CD14-positive monocyte (primary cell): Measurements from ENCODE around the gene PCBP3. TPM values are rescaled to one million over a fixed set of nuclear protein-coding genes. Genes with fewer than 3 reads are reported as not detected.

Experiments used
- DNase-seq, 3 donors: peaks; one replicate each; pipeline ENCODE4 v3.0.0-alpha.2; 2011 to 2022
- H2AFZ ChIP-seq: 2 replicates; pipeline ENCODE4 v1.6.0; 2012; ENCODE audit warnings: mild to moderate bottlenecking, low read depth, low read length, inconsistent platforms; ENCODE audit not compliant: insufficient read depth, poor library complexity, severe bottlenecking
- H3K27ac ChIP-seq, 2 donors: 1 replicate in 1 of 2; 2 replicates in 1 of 2; pipeline ENCODE4 v1.5.1; 2012 to 2013; ENCODE audit warnings: low read length in 2 of 2, control low read depth in 1 of 2, inconsistent platforms in 1 of 2, low read depth in 1 of 2, mild to moderate bottlenecking in 1 of 2
- H3K27me3 ChIP-seq, 2 donors: one replicate each; pipeline versions ENCODE4 v1.6.0 to v1.6.1; 2011 to 2013; ENCODE audit warnings: low read length in 2 of 2; ENCODE audit not compliant: control insufficient read depth in 2 of 2, insufficient read depth in 2 of 2
- H3K36me3 ChIP-seq, 2 donors: replicated peaks in 1 of 2; 1 replicate in 1 of 2; 2 replicates in 1 of 2; pipeline versions ENCODE4 v1.5.1 to v1.6.1; 2012 to 2013; ENCODE audit warnings: low read length in 2 of 2, control low read depth in 1 of 2, inconsistent platforms in 1 of 2, mild to moderate bottlenecking in 1 of 2; ENCODE audit not compliant: insufficient read depth in 2 of 2, control insufficient read depth in 1 of 2
- H3K4me1 ChIP-seq, 2 donors: 1 replicate in 1 of 2; 2 replicates in 1 of 2; pipeline versions ENCODE4 v1.5.1 to v1.6.1; 2012 to 2013; ENCODE audit warnings: low read length in 2 of 2, control low read depth in 1 of 2, inconsistent platforms in 1 of 2, mild to moderate bottlenecking in 1 of 2, moderate library complexity in 1 of 2; ENCODE audit not compliant: insufficient read depth in 2 of 2, control insufficient read depth in 1 of 2
- H3K4me2 ChIP-seq: replicated peaks from 2 replicates; pipeline ENCODE3; 2012; ENCODE audit warnings: low read length, moderate library complexity, mild to moderate bottlenecking; ENCODE audit not compliant: poor library complexity, severe bottlenecking; ENCODE audit errors: extremely low read depth
- H3K4me3 ChIP-seq, 3 experiments: fragments of 200-600 bp in 1 of 3; sonication (generic) in 1 of 3; replicated peaks in 1 of 3; 1 replicate in 2 of 3; 2 replicates in 1 of 3; pipeline ENCODE4 v1.5.1; 2011 to 2013; ENCODE audit warnings: low read length in 3 of 3, mild to moderate bottlenecking in 3 of 3, control low read depth in 2 of 3, low read depth in 2 of 3, inconsistent platforms in 1 of 3, moderate library complexity in 1 of 3
- H3K79me2 ChIP-seq: 2 replicates; pipeline ENCODE4 v1.6.0; 2012; ENCODE audit warnings: mild to moderate bottlenecking, control low read depth, inconsistent platforms, low read length, moderate library complexity; ENCODE audit not compliant: insufficient read depth
- H3K9ac ChIP-seq: 2 replicates; pipeline ENCODE4 v1.6.0; 2017; ENCODE audit warnings: low read length, mild to moderate bottlenecking; ENCODE audit not compliant: insufficient read depth, poor library complexity, severe bottlenecking
- H3K9me3 ChIP-seq, 2 donors: replicated peaks in 1 of 2; 1 replicate in 1 of 2; 2 replicates in 1 of 2; pipeline versions ENCODE4 v1.5.1 to v1.6.1; 2012 to 2013; ENCODE audit warnings: low read length in 2 of 2, control low read depth in 1 of 2; ENCODE audit not compliant: control insufficient read depth in 1 of 2, insufficient read depth in 1 of 2
- H4K20me1 ChIP-seq: 2 replicates; pipeline ENCODE4 v1.6.0; 2012; ENCODE audit warnings: mild to moderate bottlenecking, low read length, control low read depth, moderate library complexity; ENCODE audit not compliant: insufficient read depth
- H3K27ac Mint-ChIP-seq, 7 donors: one replicate each; pipeline ENCODE4 v1.8.0; 2020; ENCODE audit warnings: mild to moderate bottlenecking in 7 of 7, mixed read lengths in 7 of 7, moderate library complexity in 6 of 7, inconsistent platforms in 2 of 7
- H3K27me3 Mint-ChIP-seq, 3 donors: one replicate each; pipeline ENCODE4 v1.8.0; 2021 to 2022; ENCODE audit warnings: low read depth in 3 of 3, mild to moderate bottlenecking in 3 of 3, mixed read lengths in 3 of 3, moderate library complexity in 3 of 3, inconsistent platforms in 1 of 3
- H3K36me3 Mint-ChIP-seq, 2 donors: one replicate each; pipeline ENCODE4 v1.8.0; 2020; ENCODE audit warnings: mixed read lengths in 2 of 2, inconsistent platforms in 1 of 2, mild to moderate bottlenecking in 1 of 2
- H3K4me1 Mint-ChIP-seq: one replicate; pipeline ENCODE4 v1.8.0; 2020; ENCODE audit warnings: mild to moderate bottlenecking, mixed read lengths
- H3K4me3 Mint-ChIP-seq, 2 donors: one replicate each; pipeline ENCODE4 v1.8.0; 2020; ENCODE audit warnings: mild to moderate bottlenecking in 2 of 2, mixed read lengths in 2 of 2, moderate library complexity in 1 of 2
- H3K9me3 Mint-ChIP-seq, 7 donors: one replicate each; pipeline ENCODE4 v1.8.0; 2020 to 2022; ENCODE audit warnings: mixed read lengths in 7 of 7, mild to moderate bottlenecking in 6 of 7, moderate library complexity in 6 of 7, inconsistent platforms in 2 of 7
- WGBS: methylation state at CpG from one replicate; pipeline ENCODE4 v1.1.5; 2013; ENCODE audit warnings: missing lambda C conversion rate; ENCODE audit not compliant: insufficient coverage; 5-methylcytosine and 5-hydroxymethylcytosine counted together
- intact Hi-C, 2 donors: fragments of 100-400 bp; cut with micrococcal nuclease; formaldehyde crosslinking; loops; one replicate each; pipeline versions ENCODE4 v1.15.0 to v1.15.1; 2023
- polyA plus RNA-seq, 3 donors: library from polyadenylated mRNA; depleted of rRNA in 1 of 3; unstranded in 2 of 3; stranded (reverse) in 1 of 3; fragments of 300-500 nt in 2 of 3; fragments of >200 nt in 1 of 3; fragmentation: Illumina TruSeq in 2 of 3; gene quantifications; 1 replicate in 2 of 3; 2 replicates in 1 of 3; pipeline ENCODE4 v1.2.3, GENCODE V29; 2012 to 2021
- TF ChIP-seq, protein P1 (sequence below): fragments of 200-600 bp; IDR thresholded peaks from one replicate; pipeline ENCODE4 v1.8.0; 2022; ENCODE audit warnings: antibody characterized with exemption, mild to moderate bottlenecking

The PCBP3 gene
- polyA plus RNA-seq, 3 donors = 0.34 to 0.49 TPM; not detected in 1

DNA sequence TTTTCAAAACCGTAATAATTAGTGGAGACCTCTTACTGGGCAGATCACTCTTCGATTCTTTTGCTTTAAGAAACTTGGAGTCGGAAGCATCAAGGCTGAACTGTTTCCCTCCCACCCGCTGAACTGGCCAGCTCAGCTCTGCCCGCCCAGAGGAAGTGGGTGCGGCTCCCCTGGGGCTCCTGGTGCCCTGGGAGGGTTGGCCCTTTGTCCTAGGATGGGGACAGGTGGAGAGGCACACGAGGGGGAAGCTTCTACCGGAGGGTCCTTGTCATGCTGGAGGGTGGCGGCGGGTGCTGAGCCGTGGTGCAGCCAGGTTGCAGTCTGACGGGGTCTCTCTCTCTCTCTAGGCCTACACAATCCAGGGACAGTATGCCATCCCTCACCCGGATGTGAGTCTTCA, 273.7 kb downstream of the PCBP3 start:
- H3K27me3 Mint-ChIP-seq = peaks cover 0 to 4% (median 3%) of the 10 kb centered on the region in 3 donors
- 100% methylated on average over 4 of the region's 13 CpGs for WGBS
- H3K27ac Mint-ChIP-seq = no peak overlapping the region
- H3K4me3 Mint-ChIP-seq = no peak overlapping the region
- Histone ChIP-seq H3K27ac (no peak overlapping the region), H3K36me3 (no peaks in the 10 kb centered on the region), H3K4me1 (no peaks in the 10 kb centered on the region), H3K9me3 (no peaks in the 10 kb centered on the region), H3K27me3 (no peaks in the 10 kb centered on the region), H3K79me2 (no peaks in the 10 kb centered on the region), H4K20me1 (no peaks in the 10 kb centered on the region), H3K9ac (no peak overlapping the region), H3K4me3 (no peak overlapping the region), H3K4me2 (no peak overlapping the region), H2AFZ (no peak overlapping the region)
- no peak for DNase-seq
- H3K4me1 Mint-ChIP-seq = no peaks in the 10 kb centered on the region
- TF ChIP-seq, protein P1, sequence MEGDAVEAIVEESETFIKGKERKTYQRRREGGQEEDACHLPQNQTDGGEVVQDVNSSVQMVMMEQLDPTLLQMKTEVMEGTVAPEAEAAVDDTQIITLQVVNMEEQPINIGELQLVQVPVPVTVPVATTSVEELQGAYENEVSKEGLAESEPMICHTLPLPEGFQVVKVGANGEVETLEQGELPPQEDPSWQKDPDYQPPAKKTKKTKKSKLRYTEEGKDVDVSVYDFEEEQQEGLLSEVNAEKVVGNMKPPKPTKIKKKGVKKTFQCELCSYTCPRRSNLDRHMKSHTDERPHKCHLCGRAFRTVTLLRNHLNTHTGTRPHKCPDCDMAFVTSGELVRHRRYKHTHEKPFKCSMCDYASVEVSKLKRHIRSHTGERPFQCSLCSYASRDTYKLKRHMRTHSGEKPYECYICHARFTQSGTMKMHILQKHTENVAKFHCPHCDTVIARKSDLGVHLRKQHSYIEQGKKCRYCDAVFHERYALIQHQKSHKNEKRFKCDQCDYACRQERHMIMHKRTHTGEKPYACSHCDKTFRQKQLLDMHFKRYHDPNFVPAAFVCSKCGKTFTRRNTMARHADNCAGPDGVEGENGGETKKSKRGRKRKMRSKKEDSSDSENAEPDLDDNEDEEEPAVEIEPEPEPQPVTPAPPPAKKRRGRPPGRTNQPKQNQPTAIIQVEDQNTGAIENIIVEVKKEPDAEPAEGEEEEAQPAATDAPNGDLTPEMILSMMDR = no peak
- H3K36me3 Mint-ChIP-seq = no peaks in the 10 kb centered on the region
- intact Hi-C loops = no loop called here
- H3K9me3 Mint-ChIP-seq = peaks cover 0 to 11% (median 5%) of the 10 kb centered on the region in 7 donors

DNA sequence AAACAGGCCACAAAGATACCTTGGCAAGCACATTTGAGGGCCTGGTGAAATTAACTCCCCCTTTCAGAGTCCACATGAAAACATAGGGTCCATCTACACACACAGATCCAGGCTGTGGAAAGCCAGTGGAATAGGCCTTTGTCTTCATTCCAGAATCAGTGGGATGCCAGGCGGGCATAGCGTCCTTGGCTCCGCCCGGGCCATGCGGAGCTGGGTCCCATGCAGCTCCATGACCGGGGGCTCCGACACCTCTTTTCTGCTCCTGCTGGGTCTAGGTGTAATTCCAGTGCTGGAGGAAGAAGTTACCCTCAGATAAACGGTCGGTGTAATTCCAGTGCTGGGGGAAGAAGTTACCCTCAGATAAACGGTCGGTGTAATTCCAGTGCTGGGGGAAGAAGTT, 274.5 kb downstream of the PCBP3 start:
- Histone ChIP-seq H3K79me2 (no peaks in the 10 kb centered on the region), H2AFZ (no peak overlapping the region), H3K4me2 (no peak overlapping the region), H3K27ac (no peak overlapping the region), H3K36me3 (no peaks in the 10 kb centered on the region), H4K20me1 (no peaks in the 10 kb centered on the region), H3K9me3 (peaks cover 6% of the 10 kb centered on the region in 2 donors), H3K9ac (no peak overlapping the region), H3K27me3 (no peaks in the 10 kb centered on the region), H3K4me1 (no peaks in the 10 kb centered on the region), H3K4me3 (no peak overlapping the region)
- TF ChIP-seq, protein P1 = no peak
- H3K4me1 Mint-ChIP-seq = no peaks in the 10 kb centered on the region
- H3K4me3 Mint-ChIP-seq = no peak overlapping the region
- H3K36me3 Mint-ChIP-seq = no peaks in the 10 kb centered on the region
- peaks cover 0 to 18% (median 5%) of the 10 kb centered on the region in 7 donors for H3K9me3 Mint-ChIP-seq
- intact Hi-C loops = no loop called here
- peaks cover 0 to 5% (median 4%) of the 10 kb centered on the region in 3 donors for H3K27me3 Mint-ChIP-seq
- H3K27ac Mint-ChIP-seq = no peak overlapping the region
- 100% methylated on average over 5 of the region's 11 CpGs for WGBS
- DNase-seq = no peak
